Pulmonary artery endothelial cell (primary cell): ENCODE results near the gene SMCO4. TPM values are rescaled to one million over a fixed set of nuclear protein-coding genes. Genes with fewer than 3 reads are reported as not detected.

ENCODE experiments used
- DNase-seq: peaks from one replicate; pipeline ENCODE4 v3.0.0-alpha.2; 2011; ENCODE audit warnings: low read depth, low spot score
- total RNA-seq: library from RNA; depleted of rRNA; stranded (reverse); fragments of >200 nt; gene quantifications from 2 replicates; pipeline ENCODE4 v1.2.3, GENCODE V29; 2014

SMCO4 gene
- total RNA-seq, 1 donor from 2014 or later, result 9.0 TPM

DNA sequence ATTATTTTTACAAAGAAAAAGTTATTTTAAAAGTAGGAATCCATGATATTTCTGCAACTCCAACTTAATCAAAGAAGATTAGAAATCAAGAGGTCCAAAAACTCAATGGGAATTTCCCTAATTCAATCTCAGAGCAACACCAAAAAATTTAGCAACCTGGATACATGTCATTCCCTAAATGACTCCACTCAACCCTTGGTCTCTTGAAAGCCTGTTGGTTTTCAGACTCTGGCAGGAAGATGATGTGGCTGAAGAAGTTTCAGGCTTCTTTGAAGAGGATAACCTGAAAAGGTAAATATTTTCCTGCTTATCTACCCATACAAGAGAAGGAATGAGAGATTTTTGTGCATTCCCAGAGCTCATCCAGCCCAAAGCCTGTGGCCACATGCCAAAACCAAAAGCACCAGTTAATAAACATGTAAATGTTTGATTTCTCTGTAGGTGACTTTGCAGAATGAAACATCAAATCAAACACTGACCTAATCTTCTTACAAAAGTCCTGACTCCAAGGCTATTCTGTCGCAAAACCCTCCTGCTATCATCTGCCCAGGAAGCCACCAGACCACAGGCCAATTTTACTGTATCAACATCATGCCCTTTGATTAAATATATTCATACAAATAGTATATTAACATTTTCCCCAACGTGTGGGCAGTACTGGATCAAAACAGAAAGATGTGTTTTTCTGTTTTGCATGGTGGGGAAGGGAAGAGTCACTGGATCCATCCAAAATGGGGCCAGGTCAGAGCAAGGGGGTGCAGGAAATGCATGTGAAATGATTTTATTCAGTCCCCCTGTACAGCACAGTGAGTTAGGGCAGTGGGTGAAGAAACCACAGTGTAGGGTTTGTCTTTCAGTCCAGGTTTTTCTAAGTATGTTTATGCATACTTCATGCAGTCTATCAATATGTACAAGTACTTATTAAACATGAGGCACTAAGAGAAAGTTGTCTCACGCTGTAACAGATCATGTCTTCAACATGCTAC, 38.8 kb downstream of the SMCO4 start:
- DNase-seq, result no peak

DNA sequence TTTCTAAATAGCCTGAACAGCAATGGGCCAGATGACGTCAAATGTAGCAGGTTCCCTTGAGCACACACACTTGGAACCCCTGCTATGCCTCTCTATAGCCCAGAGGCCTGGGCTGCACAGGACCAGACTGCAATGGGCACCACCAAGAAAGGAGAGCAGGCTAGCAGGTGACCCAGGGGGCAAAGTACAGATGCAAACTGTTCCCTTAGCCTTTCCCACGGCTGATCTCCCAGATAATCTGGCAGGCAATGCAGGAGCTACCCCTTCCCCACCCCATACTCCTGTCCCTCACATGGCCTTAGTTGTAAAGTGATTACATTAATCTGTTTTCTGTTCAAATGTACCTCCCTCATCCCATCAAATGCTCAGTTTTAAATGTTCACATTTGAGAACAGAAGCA, 41.3 kb downstream of the SMCO4 start:
- no peak for DNase-seq

DNA sequence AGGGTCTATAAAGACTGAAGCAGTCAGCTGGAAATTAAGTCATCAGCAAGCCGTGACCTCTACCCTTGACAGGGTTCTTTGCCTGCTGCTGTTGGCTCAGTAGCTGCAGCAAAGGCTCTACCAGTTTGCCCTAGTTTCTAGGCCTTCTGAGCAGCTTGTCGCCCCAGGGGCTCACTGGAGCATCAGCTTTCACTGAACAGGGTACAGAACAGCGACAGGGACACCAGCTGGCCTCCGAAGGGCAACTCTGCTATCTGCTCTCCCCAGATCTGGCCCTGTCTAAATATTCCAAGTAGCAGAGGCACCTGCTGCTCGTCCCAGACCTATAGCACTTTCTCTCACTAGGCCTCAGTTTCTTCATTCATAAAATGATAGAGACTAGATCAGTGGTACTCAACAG, 42.4 kb downstream of the SMCO4 start:
- DNase-seq, result no peak

DNA sequence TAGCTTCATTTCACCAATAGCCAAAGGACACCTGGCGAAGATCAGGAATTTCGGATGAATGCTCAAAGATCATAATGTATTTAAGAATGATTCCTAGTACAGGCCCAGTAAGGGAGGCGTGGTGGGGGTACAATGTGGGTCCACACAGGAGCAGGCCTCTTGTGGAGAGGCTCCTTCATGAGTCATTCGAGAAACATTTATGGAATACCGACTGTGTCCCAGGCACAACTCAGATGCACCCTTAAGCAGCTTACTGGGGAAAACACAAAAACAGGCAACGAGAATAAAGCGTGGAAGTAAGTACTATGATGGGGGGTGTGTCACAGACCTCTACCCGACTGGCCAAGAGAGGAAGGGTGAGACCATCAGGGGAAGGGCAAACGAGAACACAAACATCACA, 44.5 kb downstream of the SMCO4 start:
- DNase-seq, result no peak

DNA sequence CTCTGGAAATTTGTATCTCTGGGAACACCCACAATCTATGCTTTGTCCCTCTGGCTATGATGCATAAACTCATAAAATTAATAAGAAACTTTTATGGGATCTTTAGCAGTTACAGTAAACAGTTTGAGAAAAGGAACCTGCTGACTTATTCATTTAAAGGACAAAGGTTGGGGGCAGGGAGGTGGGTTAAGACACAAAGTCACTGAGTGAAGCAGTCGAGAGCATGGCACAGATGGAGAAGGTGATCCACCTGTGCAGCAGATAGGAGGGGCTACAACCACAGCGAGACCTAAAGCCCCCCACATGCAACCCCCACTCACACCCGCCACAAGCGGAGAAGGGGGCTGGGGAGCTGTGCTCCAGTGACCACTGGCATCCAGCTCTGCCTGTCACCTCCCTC, 45.0 kb downstream of the SMCO4 start:
- no peak for DNase-seq

DNA sequence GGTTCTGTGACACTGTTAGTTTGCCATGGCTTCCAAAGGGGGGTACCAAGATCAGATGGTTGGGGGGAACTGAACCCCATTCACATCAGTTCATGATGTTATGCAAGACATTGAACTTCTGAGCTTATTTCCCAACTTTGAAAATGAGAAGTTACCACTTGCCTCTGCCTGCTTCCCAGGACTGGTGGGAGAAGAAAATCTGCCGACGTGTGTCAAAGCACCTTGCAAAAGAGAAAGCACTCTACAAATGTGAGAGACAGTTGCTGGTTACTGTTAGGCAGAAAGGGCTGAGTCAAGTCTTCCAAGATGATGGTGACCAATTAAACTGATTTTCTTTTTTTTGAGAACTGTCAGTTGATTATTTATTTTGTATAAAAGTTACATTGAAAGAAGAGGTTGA, 45.6 kb downstream of the SMCO4 start:
- no peak for DNase-seq

DNA sequence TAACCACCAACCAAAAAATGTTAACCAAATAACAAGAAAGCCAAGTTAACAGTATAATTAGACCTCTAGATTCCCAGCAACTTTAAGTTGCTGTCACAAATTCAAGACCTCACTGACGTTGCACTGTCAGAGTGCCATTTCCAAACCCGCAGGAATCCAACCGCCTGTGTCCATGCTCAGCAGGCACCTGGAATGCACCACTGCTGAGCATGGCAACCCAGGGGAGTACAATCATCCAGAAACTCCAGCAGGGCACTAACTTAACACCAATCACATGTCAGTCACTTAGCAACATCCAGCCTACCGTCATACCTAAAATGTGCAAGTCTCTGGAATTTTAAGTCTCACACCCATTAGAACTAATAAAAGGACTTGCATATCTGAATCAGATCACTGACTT, 48.8 kb downstream of the SMCO4 start:
- no peak for DNase-seq

DNA sequence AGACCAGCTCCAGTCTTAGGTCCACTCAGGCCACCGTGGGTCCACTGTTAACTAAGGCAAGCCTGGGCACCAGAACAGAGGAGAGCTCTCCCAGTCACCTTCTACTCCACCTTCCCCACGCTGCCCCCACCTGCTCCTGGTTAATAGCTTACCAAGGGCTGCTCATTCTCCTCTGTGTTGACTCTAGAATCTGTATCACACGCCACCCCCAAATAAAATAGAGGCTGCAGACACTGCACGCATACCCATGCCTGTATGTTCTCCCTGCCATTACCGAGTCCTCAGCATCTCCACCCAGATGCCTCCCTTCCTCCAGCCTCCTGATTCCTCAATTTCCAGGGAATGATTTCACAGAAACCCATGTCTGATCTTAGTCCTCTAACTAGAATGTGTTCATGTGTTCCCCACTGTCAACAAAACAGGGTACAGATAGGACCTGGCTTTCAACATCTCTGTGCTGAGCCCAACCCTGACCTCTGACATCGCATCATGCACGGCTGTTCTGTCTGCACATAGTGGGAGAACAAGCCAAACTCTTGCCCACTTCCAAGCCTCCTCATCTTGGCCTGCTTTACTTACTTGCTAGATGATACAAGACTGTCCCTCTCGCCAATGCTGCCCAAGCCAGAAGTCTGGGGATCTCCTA, 49.8 kb downstream of the SMCO4 start:
- no peak for DNase-seq

DNA sequence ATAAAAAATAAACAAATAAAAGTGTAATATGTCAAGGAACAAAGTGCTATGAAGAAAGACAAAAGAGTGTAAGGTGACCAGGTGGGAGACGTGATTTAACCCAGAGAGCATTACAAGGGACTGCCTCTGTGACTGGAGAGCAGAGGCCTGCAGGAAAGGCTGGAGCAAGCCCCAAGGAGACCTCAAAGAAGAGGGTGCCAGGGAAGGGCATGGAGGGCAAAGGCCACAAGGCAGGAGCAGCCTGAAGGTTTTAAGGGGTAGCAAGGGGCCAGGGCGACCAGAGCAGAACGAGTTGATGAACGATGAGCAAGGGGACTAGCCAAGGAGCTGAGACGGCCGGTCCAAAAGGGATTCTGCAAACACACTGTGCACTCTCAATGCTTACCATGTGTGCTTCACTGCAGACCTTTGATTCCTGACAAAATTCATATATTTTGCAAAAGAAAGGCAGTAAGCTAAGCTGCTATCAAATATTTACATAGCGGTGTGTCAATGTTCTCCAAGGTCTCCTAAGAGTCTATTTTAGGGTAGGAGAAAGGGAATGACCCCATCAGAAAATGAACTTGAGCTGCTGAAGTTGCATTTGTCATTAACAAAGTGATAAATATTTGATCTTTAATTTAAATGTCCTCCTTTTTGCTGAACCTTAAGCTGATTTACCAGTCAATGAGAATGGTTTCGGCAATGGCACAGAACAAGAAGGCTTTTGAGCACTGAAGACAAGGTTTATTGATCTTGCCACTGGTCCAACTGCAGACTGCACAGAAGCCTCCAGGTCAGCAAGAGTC, 50.5 kb downstream of the SMCO4 start:
- DNase-seq, result no peak

DNA sequence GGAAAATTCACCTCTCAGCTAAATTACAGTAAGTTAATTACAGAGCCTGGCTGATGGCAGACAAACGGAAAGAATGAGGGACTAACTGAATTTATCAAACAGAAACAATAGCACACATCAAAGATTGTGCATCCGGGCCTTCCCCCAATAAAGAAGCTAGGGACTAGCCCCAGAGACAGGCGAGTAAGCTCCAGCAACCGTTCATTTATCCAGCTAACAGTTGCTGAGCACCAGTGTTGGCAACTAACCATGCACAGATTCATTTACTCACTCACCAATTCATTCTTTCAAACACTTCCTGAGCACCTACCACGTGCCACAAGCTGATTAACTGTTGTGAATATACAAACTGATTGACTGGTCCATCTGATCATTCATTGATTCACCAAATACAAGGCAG, 51.2 kb downstream of the SMCO4 start:
- no peak for DNase-seq

DNA sequence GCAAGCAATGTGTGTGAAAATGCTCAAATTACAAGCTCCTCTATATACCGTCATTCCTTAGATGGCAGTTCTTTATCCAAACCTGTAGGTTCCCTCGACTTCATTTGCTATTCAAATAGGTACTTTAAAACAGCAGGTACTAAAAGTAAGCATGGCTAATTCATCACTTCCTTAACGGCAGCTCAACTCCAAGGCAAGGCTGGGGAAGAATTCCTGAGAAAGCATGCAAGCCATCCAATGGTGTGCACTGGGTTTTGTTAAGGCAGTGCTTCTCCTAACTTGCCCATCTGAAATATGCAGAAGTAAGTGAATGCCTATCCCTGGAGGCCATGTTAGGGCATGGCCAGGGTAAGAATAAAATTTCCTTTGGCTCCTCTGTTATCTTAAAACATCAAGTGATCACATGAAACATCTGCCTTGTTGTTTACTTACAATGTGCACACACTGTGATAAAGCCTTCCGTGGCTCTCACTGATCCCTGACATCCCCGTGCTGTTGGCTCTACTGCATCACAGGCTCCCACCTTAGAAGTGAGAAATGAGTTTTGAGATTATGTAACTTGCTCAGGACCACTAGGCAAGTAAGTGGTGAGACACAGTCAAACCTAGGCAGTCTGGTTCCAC, 52.1 kb downstream of the SMCO4 start:
- DNase-seq, result no peak

DNA sequence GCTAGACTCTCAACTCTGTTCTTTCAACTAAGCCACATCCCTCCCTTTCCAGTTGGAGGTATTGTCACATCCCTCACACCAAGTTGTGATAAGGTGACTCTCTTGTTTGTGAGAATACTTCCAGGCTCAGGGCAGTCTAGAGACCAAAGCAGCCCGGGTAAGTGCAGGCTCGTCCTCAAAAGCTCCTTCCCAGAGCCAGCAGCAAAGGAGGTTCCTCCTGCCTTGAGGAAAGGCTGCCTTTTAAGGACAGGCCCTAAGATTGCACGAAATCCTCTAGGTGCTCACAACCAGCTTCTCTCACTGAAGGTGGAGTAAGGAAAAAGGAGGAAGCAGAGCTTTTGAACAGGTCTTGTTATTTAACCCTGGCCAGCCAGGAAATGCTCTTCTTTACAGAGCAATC, 53.4 kb downstream of the SMCO4 start:
- no peak for DNase-seq

DNA sequence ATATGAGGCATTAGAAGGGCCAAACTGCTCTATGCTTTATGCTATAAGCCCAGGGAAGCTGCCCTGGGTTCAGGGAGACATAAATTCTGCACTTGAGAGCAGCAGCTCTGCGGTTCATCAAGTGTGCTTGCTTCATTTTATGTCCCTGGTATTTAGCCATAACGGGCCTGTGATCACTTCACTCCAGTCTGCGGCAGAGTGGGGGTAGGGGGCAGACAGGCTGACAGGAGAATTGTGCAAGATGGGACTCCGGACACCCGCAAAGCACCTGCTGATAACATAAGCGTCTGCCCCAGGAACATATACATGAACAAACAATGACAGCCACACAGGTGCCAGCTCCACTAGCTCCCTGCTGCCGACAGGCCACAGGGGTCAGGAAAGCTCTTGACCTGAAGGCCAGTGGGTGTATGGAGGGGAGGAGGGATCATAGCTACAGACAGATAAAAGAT, 56.1 kb downstream of the SMCO4 start:
- DNase-seq, result no peak

DNA sequence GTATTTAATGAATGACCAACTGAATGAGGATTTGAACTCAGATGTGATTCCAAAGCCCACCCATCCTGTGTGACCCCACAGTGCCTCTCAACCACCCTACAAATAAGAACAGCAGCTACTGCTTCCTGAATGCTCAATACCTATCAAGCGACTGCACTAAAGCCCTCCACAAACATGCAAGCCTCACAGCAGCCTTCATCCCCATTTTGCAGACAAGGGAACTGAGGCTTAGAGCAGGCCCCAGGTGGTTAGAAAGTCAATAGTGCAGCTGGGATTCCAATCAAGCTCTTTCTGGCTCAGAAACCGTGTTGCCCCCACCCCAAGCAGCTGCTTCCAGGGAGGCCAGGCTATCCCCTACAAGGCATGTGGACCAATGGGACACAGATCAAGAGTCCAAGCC, 57.2 kb downstream of the SMCO4 start:
- DNase-seq, result no peak

DNA sequence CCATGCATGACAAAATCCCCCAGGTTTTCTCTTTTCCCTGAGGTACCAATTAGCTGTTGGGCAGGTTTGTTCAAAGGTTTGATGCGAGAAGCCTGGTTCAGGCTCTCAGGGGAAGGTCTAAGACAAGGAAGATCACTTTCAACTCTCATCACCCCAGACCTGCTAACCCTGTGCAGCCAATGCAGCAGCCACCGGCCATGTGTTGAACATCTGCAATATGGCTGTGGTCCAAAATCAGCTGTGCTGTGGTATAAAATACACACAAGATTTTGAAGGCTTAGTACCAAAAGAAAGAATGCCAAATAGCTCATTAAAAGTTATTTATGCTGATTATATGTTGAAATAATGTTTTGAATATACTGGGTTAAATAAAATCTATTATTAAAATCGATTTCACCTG, 58.5 kb downstream of the SMCO4 start:
- DNase-seq, result no peak

DNA sequence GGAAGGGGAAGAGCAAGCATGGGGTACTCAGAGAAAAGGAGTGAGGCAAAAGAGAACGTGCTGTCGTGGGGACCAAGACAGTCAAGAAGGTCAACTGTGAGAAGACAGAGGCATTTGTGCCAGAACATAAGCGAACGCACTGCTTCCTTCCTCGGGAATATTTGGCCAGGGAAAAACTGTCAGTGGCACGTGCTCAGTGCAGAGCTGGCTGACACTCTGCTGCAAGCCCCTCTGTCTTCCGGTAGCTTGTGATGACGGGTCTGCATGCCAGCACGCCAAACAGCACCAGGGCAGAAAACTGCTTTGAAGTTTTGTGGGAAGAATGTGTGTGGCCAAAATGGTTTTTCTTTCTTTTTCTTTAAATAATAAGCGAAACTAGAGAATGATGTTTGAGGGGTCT, 60.6 kb downstream of the SMCO4 start:
- DNase-seq, result no peak

DNA sequence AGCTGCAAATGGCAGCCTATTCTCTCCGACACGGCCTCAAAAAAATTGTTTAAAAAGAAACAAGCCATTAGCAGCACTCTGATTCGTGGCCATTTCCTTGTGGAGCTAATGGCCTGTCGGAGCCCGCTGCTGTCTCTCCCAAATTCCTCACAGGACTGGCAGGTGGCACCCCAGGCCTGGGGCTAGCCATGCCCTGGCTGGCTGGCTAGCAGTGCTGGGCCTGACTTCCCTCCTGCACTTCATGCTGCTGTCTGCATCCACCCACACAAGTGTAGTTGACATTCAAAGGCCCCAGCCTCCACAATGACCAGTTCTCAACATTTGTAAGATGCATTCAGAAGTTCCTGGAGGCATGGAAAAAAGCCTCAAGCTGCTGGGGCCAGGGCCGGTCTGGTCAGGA, 61.5 kb downstream of the SMCO4 start:
- no peak for DNase-seq

DNA sequence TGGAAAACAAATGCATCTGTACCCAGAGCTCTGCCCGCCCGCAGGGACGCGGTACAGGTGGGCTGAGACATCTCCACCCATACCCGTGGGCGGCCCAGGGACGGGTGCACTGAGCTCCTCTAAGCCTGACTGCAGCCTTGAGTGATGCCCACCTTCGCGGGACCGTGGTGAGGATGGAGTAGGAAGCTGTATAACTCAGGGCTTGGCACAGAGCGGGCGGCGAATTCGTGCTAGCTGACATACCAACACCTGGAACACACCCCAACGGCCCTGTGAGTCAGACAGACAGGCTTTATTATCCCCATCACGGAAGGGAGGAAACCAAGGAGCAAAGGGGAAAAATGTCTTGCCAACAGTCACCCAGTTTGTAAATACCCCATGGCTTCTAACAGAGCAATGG, 61.9 kb downstream of the SMCO4 start:
- no peak for DNase-seq

DNA sequence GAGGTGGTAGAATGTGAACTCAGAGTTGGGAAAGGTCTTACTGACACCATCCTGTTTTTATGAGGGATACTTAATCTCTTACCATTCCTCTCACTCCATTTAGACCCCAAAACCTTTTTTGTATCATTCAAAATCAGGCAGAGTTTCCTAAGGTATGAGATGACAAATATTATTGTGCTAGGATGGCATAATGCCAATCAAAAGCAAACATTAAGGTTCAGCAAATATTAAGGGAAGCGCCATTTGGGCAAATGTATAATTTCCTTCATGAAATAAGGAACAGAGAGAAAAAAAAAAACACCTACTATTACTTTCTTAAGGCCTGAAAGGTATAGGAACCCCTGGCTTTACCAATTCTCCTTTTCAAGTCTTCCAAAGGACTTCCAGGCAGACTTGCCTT, 62.4 kb downstream of the SMCO4 start:
- DNase-seq, result no peak

DNA sequence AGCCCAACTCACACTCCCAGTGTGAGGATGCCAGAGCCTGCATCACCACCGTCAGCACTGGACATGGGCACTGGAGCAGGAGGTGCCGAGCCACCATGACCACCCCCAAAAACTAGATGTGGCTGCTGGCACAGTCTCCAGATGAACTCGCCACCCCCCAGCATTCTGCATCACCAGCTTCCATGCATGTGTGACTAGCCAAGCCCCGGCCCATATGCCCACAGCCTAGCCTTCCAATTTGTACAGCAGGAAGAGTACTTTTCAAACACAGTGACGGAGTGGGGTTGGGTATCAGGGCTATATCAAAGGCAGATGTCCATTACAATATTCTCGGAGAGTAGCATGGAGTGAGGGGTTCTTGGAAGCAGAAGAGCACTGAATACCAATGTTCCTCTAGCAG, 62.9 kb downstream of the SMCO4 start:
- no peak for DNase-seq

DNA sequence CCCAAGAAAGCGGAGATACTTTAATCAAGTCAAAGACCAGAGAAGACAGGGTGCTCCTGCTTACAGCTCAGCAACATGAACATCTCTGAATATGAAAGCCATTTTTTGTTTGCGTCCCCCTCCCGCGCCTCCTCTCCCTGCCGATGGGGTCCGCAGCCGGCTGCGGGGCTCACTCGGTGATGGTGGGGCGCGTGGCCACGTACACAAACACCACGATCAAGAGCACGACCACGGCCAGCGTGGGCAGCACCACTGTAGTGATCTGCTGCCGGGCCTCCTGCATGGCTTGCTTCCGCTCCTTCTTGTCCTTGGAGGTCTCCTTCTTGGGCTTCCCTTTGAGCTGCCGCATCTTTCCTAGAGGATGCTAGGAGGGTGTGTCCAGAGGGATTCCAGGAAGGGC, 64.3 kb downstream of the SMCO4 start:
- DNase-seq, result no peak
